Endothelial cell of umbilical vein (primary cell): Measurements from ENCODE around the gene TRMT2A.

Experiments
- CTCF ChIP-seq, 2 donors: IDR thresholded peaks; 1 replicate in 1 of 2; 2 replicates in 1 of 2; pipeline ENCODE4 v1.5.1; 2011; ENCODE audit warnings: low read length in 2 of 2, mild to moderate bottlenecking in 2 of 2, moderate library complexity in 2 of 2, control low read depth in 1 of 2, inconsistent platforms in 1 of 2, low read depth in 1 of 2; ENCODE audit not compliant: insufficient read depth in 1 of 2; ENCODE audit errors: extremely low read depth in 1 of 2
- EZH2 ChIP-seq: IDR thresholded peaks from 2 replicates; pipeline ENCODE4 v1.6.1; 2012; ENCODE audit warnings: borderline replicate concordance, low read depth, mild to moderate bottlenecking, moderate library complexity, low read length, inconsistent platforms; ENCODE audit not compliant: severe bottlenecking
- FOS ChIP-seq: IDR thresholded peaks from 2 replicates; pipeline ENCODE4 v1.6.1; 2011; ENCODE audit warnings: mild to moderate bottlenecking, low read length, moderate library complexity, borderline replicate concordance; ENCODE audit not compliant: insufficient read depth
- GATA2 ChIP-seq: IDR thresholded peaks from 2 replicates; pipeline ENCODE4 v1.7.0; 2011; ENCODE audit warnings: low read depth, mild to moderate bottlenecking, moderate library complexity, mixed read lengths, low read length; ENCODE audit not compliant: insufficient read length, insufficient read depth
- JUN ChIP-seq: IDR thresholded peaks from 2 replicates; pipeline ENCODE4 v1.6.1; 2011; ENCODE audit warnings: borderline replicate concordance, low read depth; ENCODE audit not compliant: insufficient read length, insufficient read depth
- MAX ChIP-seq: IDR thresholded peaks from 2 replicates; pipeline ENCODE4 v1.6.1; 2011; ENCODE audit not compliant: insufficient read depth, insufficient read length
- MYC ChIP-seq: IDR thresholded peaks from one replicate; pipeline ENCODE4 v1.6.1; 2011; ENCODE audit warnings: mild to moderate bottlenecking, low read depth, low read length
- POLR2A ChIP-seq: IDR thresholded peaks from 2 replicates; pipeline ENCODE4 v1.6.1; 2012; ENCODE audit warnings: low read depth, mild to moderate bottlenecking, control low read depth, low read length
- POLR2AphosphoS5 ChIP-seq: IDR thresholded peaks from 2 replicates; pipeline ENCODE4 v1.6.1; 2012; ENCODE audit warnings: low read depth, mild to moderate bottlenecking, control low read depth, low read length, moderate library complexity; ENCODE audit not compliant: insufficient read depth

GRCh38 chr22:20069331-20070042, 47.5 kb downstream of the TRMT2A start:
- TF ChIP-seq CTCF (IDR thresholded peaks at IDR 0.05; ENCODE audit: extremely low read depth in 1 of 2, insufficient read depth in 1 of 2, low read depth in 1 of 2, low read length in 2 of 2), result no peak
- TF ChIP-seq POLR2A, result no peak
- TF ChIP-seq POLR2AphosphoS5, result no peak
- no peak for TF ChIP-seq JUN
- no peak for TF ChIP-seq MYC
- no peak for TF ChIP-seq MAX
- TF ChIP-seq EZH2, result no peak
- no peak for TF ChIP-seq FOS
- TF ChIP-seq GATA2, result no peak
